ENCODE measurements around the gene PML. TPM values are rescaled to one million over a fixed set of nuclear protein-coding genes. Genes with fewer than 3 reads are reported as not detected.

PML gene
- total and polyA plus RNA-seq, 2 of the 4 experiments (the other 2 are of a cell fraction): 8.8 to 22.6 TPM

DNA sequence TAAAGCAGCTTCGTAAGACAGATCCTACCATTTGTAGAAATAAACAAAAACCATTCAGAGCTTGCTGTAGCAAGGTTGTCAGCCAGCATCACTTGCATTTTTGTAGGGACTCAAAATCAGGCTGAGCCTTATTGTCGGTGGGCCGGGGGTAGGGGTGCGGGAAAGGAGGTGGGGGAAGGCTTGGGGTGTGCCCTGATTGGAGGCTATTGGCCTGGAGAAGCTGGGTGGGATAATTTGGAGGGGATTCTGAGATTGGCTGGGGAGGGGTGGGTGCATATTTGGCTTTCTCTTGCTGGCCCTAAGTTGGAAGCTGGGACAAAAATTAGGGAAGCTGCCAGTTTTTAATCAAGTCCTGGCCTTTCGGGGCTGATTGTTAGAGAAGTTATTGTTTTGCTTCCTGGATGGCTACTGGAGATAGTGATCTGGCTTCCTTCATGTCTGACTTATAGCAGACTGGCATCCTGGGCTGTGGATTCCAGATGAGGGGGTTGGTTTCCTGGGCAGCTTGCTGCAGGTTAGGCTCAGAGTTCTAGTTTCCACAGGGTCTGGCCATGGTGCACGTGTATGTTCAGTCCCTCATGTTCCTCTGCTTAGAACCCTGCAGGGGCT, 25.3 kb upstream of the PML start:
- TF ChIP-seq NFE2L2 (IDR thresholded peaks at IDR 0.05; ENCODE audit: low read depth, low read length): no peak
- TF ChIP-seq RFX5 (IDR thresholded peaks at IDR 0.05; ENCODE audit: low read depth, low read length): no peak
- TF ChIP-seq MAFK (IDR thresholded peaks at IDR 0.05; ENCODE audit: low read depth, low read length): no peak
- no peak for TF ChIP-seq FOS (IDR thresholded peaks at IDR 0.05; ENCODE audit: low read depth, low read length)
- H3K4me2 ChIP-seq (ENCODE audit: low read depth, low read length): no peak overlapping the region

More for the DNA sequence above, 25.3 kb upstream of the PML start:
- intact Hi-C loops (cut with micrococcal nuclease) (no loop called here), dilution Hi-C loops (cut with HindIII; ENCODE audit: low sequenced_read_pairs, unreplicated experiment) (no loop called here), in situ Hi-C loops (cut with MboI; ENCODE audit: low sequenced_read_pairs) (no loop called here)
- H3K4me1 ChIP-seq (ENCODE audit: control insufficient read depth, insufficient read depth, low read length): peaks cover 11% of the 10 kb centered on the region
- no peak overlapping the region for H3K27ac ChIP-seq (ENCODE audit: insufficient read depth, low read length)
- no peaks in the 10 kb centered on the region for H4K20me1 ChIP-seq (ENCODE audit: insufficient read depth, low read length)
- H3K18ac ChIP-seq (ENCODE audit: low read depth, low read length): no peak overlapping the region
- H3K9ac ChIP-seq (ENCODE audit: low read depth, low read length): no peak overlapping the region
- H4K91ac ChIP-seq (ENCODE audit: insufficient read depth, low read depth, low read length): no peak overlapping the region
- no peak overlapping the region for H4K8ac ChIP-seq (ENCODE audit: low read depth in 2 of 2, low read length in 2 of 2)
- no peak for ATAC-seq (ENCODE audit: low read depth)
- no TSS peak for BruUV-seq (replicated peaks)
- H3K36me3 ChIP-seq (ENCODE audit: control insufficient read depth, insufficient read depth, low read length): no peaks in the 10 kb centered on the region
- no peaks in the 10 kb centered on the region for H3K27me3 ChIP-seq (ENCODE audit: control insufficient read depth, insufficient read depth, low read length)
- H2BK15ac ChIP-seq (ENCODE audit: low read depth, low read length): no peak overlapping the region
- no peak overlapping the region for H2AK5ac ChIP-seq (ENCODE audit: low read depth, low read length)
- H3K23ac ChIP-seq (ENCODE audit: low read depth, low read length): no peak overlapping the region
- H3K4me3 ChIP-seq (ENCODE audit: insufficient read depth, low read depth, low read length): no peak overlapping the region
- DNase-seq: no peak
- H4K5ac ChIP-seq (ENCODE audit: low read depth, low read length): no peak overlapping the region
- no peak overlapping the region for H3K56ac ChIP-seq (ENCODE audit: extremely low read depth, insufficient read depth, low read length)
- no peak overlapping the region for H3K14ac ChIP-seq (replicated peaks; ENCODE audit: low read depth, low read length)
- H2BK5ac ChIP-seq (ENCODE audit: low read depth, low read length, poor library complexity, severe bottlenecking): no peak overlapping the region
- H3K79me1 ChIP-seq (ENCODE audit: low read depth in 1 of 2, low read length in 2 of 2): no peaks in the 10 kb centered on the region
- H2BK20ac ChIP-seq (ENCODE audit: low read depth, low read length): no peak overlapping the region
- H3K9me1 ChIP-seq (ENCODE audit: insufficient read depth, low read length): peaks cover 6% of the 10 kb centered on the region
- ChIA-PET CTCF (interaction anchor here (1.4 kb wide), 1 partner anchor 18 kb away, joined by 5 read pairs; no protein-coding TSS in a partner anchor), POLR2A (ENCODE audit: unreplicated experiment) (no interaction called here)
- no peak overlapping the region for H3K4ac ChIP-seq (ENCODE audit: low read depth, low read length)
- no peak overlapping the region for H2AFZ ChIP-seq (replicated peaks; ENCODE audit: low read length, poor library complexity)
- 62% methylated on average over 3 of the region's 6 CpGs; no CpG with 5 or more reads in 1 of the 2 experiments for WGBS, 2 experiments (ENCODE audit: extremely low coverage in 2 of 2, insufficient read length in 1 of 2)
- no peaks in the 10 kb centered on the region for H3K9me3 ChIP-seq (ENCODE audit: control insufficient read depth, insufficient read depth, low read length)
- no peak overlapping the region for H2AK9ac ChIP-seq (replicated peaks; ENCODE audit: low read depth, low read length, poor library complexity)
- H2BK120ac ChIP-seq (ENCODE audit: low read depth, low read length): no peak overlapping the region

Measured in IMR-90 (cell line).